ENCODE results near the gene NCKAP5. TPM values are rescaled to one million over a fixed set of nuclear protein-coding genes. Genes with fewer than 3 reads are reported as not detected.

NCKAP5 gene
- total and polyA plus RNA-seq, 2 of the 8 experiments (the other 6 are each of a cell fraction or from before 2014, with no cell fraction given) = 0.27 to 0.86 TPM

GRCh38 chr2:133434959-133435668, 133.1 kb downstream of the NCKAP5 start:
- no peaks in the 10 kb centered on the region for H4K20me1 ChIP-seq (replicated peaks in 1 of 2; ENCODE audit: control insufficient read depth in 1 of 2, insufficient read depth in 2 of 2, low read length in 2 of 2)
- no peak overlapping the region for H3K4ac ChIP-seq (replicated peaks; ENCODE audit: insufficient read length, low read depth, low read length)
- DNase-seq (ENCODE audit: low read depth in 1 of 2, low spot score in 2 of 2) = no peak
- H2BK120ac ChIP-seq (replicated peaks; ENCODE audit: low read depth, low read length) = no peak overlapping the region
- H4K8ac ChIP-seq (ENCODE audit: extremely low read depth, insufficient read depth, low read length) = no peak overlapping the region
- no peak overlapping the region for H3K23ac ChIP-seq (ENCODE audit: insufficient read length)
- H2BK20ac ChIP-seq (ENCODE audit: low read length) = no peak overlapping the region
- no peaks in the 10 kb centered on the region for H3K79me1 ChIP-seq (ENCODE audit: low read depth, low read length)
- no peak overlapping the region for H2AK5ac ChIP-seq (ENCODE audit: low read depth, low read length)
- no peak overlapping the region for H3K4me3 ChIP-seq (ENCODE audit: extremely low read depth in 1 of 4, insufficient read depth in 2 of 4, low read depth in 3 of 4, low read length in 4 of 4)
- H4K5ac ChIP-seq (ENCODE audit: insufficient read length, low read depth, low read length) = no peak overlapping the region
- no peak overlapping the region for H3K4me2 ChIP-seq (ENCODE audit: insufficient read depth in 1 of 2, low read depth in 2 of 2, low read length in 2 of 2)
- no peak overlapping the region for H3K9ac ChIP-seq (replicated peaks in 1 of 4; ENCODE audit: extremely low read depth in 1 of 4, low read depth in 3 of 4, low read length in 3 of 4)
- CTCF ChIA-PET (ENCODE audit: partially characterized antibody) = no interaction called here
- peaks cover 0 to 1% (median 0%) of the 10 kb centered on the region in 4 experiments; a peak in 1 of 7 replicates for H3K27me3 ChIP-seq (replicated peaks in 1 of 4; ENCODE audit: control insufficient read depth in 3 of 4, extremely low read depth in 1 of 4, insufficient read depth in 3 of 4, low read length in 3 of 4)
- no peak overlapping the region for H2BK12ac ChIP-seq (ENCODE audit: low read depth, low read length)
- no peaks in the 10 kb centered on the region for H3K79me2 ChIP-seq (ENCODE audit: control insufficient read depth in 1 of 2, insufficient read depth in 2 of 2, low read length in 2 of 2)
- H3K18ac ChIP-seq (ENCODE audit: extremely low read depth, low read length) = no peak overlapping the region
- no peaks in the 10 kb centered on the region for H3K23me2 ChIP-seq (ENCODE audit: low read depth, low read length)
- no peak for FAIRE-seq
- POLR2A ChIA-PET (ENCODE audit: partially characterized antibody) = no interaction called here
- H3K36me3 ChIP-seq (ENCODE audit: control insufficient read depth in 2 of 4, insufficient read depth in 4 of 4, low read length in 3 of 4) = no peaks in the 10 kb centered on the region
- no peaks in the 10 kb centered on the region for H3K9me3 ChIP-seq (ENCODE audit: insufficient read depth in 2 of 2, low read depth in 1 of 2, low read length in 1 of 2)
- no peak overlapping the region for H3K14ac ChIP-seq (ENCODE audit: insufficient read length)
- no peak overlapping the region for H2BK5ac ChIP-seq (ENCODE audit: low read depth, low read length)
- H2AFZ ChIP-seq (ENCODE audit: low read length) = no peak overlapping the region
- WGBS, 2 experiments (ENCODE audit: extremely low coverage in 1 of 2, insufficient coverage in 1 of 2, insufficient read length in 1 of 2, insufficient replicate concordance in 2 of 2, low coverage in 1 of 2, low lambda C conversion rate in 2 of 2, missing lambda C conversion rate in 1 of 2) = 89% methylated on average over 5 of the region's 5 CpGs; no CpG with 5 or more reads in 1 of the 2 experiments
- H3K56ac ChIP-seq (replicated peaks; ENCODE audit: insufficient read length, low read depth, low read length) = no peak overlapping the region
- no peak overlapping the region for H4K91ac ChIP-seq (replicated peaks; ENCODE audit: insufficient read length, low read length)
- H3K27ac ChIP-seq (ENCODE audit: low read depth, low read length) = no peak overlapping the region
- no peak overlapping the region for H2BK15ac ChIP-seq (ENCODE audit: low read length)
- no peak for TF ChIP-seq SP2 (IDR thresholded peaks at IDR 0.05; ENCODE audit: low read length)
- TF ChIP-seq ASH2L (IDR thresholded peaks at IDR 0.05; ENCODE audit: low read length) = no peak
- TF ChIP-seq SRF (IDR thresholded peaks at IDR 0.05; ENCODE audit: low read depth, low read length) = no peak
- TF ChIP-seq KDM5A (IDR thresholded peaks at IDR 0.05; ENCODE audit: low read length) = no peak
- TF ChIP-seq NANOG (IDR thresholded peaks at IDR 0.05; ENCODE audit: insufficient read depth, low read depth, low read length, poor library complexity, severe bottlenecking) = no peak
- TF ChIP-seq MAX (IDR thresholded peaks at IDR 0.05) = no peak
- no peak for TF ChIP-seq BACH1 (IDR thresholded peaks at IDR 0.05; ENCODE audit: low read length)
- no peak for TF ChIP-seq KDM1A (IDR thresholded peaks at IDR 0.05; ENCODE audit: borderline replicate concordance, low read length)
- TF ChIP-seq POLR2A (IDR thresholded peaks at IDR 0.05; ENCODE audit: control extremely low read depth in 1 of 2, low read depth in 2 of 2, low read length in 2 of 2) = no peak
- TF ChIP-seq POLR2AphosphoS5 (IDR thresholded peaks at IDR 0.05; ENCODE audit: low read depth, low read length) = no peak
- TF ChIP-seq JUN (IDR thresholded peaks at IDR 0.05; ENCODE audit: low read depth, low read length) = no peak
- no peak for TF ChIP-seq JUND (IDR thresholded peaks at IDR 0.05; ENCODE audit: low read length)
- TF ChIP-seq SP4 (IDR thresholded peaks at IDR 0.05; ENCODE audit: low read length) = no peak
- H3K4me1 ChIP-seq (replicated peaks in 1 of 4; ENCODE audit: control insufficient read depth in 3 of 4, insufficient read depth in 4 of 4, low read length in 3 of 4) = no peaks in the 10 kb centered on the region
